Skeletal muscle tissue (tissue), 4 donors: Measurements from ENCODE around the gene LYRM4. TPM values are rescaled to one million over a fixed set of nuclear protein-coding genes. Genes with fewer than 3 reads are reported as not detected.
A peak's percentile ranks its signal among the peaks of the same experiment; 100 is the strongest.

Experiments
- H3K27ac ChIP-seq: one replicate; pipeline ENCODE4 v1.7.0; 2013; ENCODE audit warnings: mild to moderate bottlenecking, low read depth, low read length, inconsistent platforms
- H3K27me3 ChIP-seq, 3 donors: one replicate each; pipeline ENCODE4 v1.7.0; 2013; ENCODE audit warnings: low read length in 3 of 3; ENCODE audit not compliant: control insufficient read depth in 3 of 3, insufficient read depth in 3 of 3
- H3K36me3 ChIP-seq, 3 donors: one replicate each; pipeline ENCODE4 v1.7.0; 2013; ENCODE audit warnings: low read length in 3 of 3; ENCODE audit not compliant: control insufficient read depth in 3 of 3, insufficient read depth in 3 of 3
- H3K4me1 ChIP-seq, 3 donors: one replicate each; pipeline ENCODE4 v1.7.0; 2013; ENCODE audit warnings: low read length in 3 of 3, mild to moderate bottlenecking in 3 of 3; ENCODE audit not compliant: control insufficient read depth in 3 of 3, insufficient read depth in 3 of 3
- H3K4me3 ChIP-seq, 3 donors: one replicate each; pipeline ENCODE4 v1.7.0; 2013; ENCODE audit warnings: low read length in 3 of 3
- H3K9ac ChIP-seq, 3 donors: one replicate each; pipeline ENCODE4 v1.7.0; 2013; ENCODE audit warnings: low read length in 3 of 3, mild to moderate bottlenecking in 3 of 3, moderate library complexity in 2 of 3, low read depth in 1 of 3
- H3K9me3 ChIP-seq, 3 donors: one replicate each; pipeline ENCODE4 v1.7.0; 2013; ENCODE audit warnings: low read length in 3 of 3; ENCODE audit not compliant: control insufficient read depth in 3 of 3
- total RNA-seq: library from RNA; depleted of rRNA; stranded (reverse); fragments of >200 nt; gene quantifications from one replicate; pipeline ENCODE4 v1.2.3, GENCODE V29; 2014
- donor health status: Osteomylitis.

Gene LYRM4
- total RNA-seq, 1 donor from 2014 or later = 10.4 TPM

- Histone ChIP-seq H3K36me3 (no peaks in the 10 kb centered on the region), H3K27ac (no peak overlapping the region), H3K4me1 (no peaks in the 10 kb centered on the region), H3K9me3 (no peaks in the 10 kb centered on the region), H3K27me3 (no peaks in the 10 kb centered on the region), H3K4me3 (no peak overlapping the region), H3K9ac (no peak overlapping the region)
Measured at GRCh38 chr6:5270093-5270680, 9.4 kb upstream of the LYRM4 start.

DNA sequence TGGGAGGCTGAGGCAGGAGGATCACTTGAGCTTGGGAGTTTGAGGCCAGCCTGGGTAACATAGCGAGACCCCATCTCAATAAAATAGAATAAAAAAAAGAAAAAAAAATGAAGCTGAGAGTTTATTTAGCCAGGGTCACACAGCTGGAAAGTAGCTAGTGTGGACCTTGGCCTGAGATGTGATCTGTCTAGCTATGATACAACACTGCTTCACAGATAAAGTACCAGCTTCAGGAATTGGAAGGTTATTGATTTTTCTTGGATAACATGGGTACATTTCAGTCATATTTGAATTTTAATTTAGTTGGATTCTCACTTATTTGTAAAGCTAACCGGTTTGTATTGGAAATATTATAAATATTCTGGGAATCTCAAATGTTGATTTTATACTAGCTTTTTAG is 5.7 kb upstream of the LYRM4 start:
- Histone ChIP-seq H3K27ac (no peak overlapping the region), H3K4me3 (no peak overlapping the region), H3K9ac (no peak overlapping the region), H3K9me3 (no peaks in the 10 kb centered on the region), H3K27me3 (no peaks in the 10 kb centered on the region), H3K36me3 (no peaks in the 10 kb centered on the region), H3K4me1 (peaks cover 2 to 6% (median 6%) of the 10 kb centered on the region in 3 donors)

GRCh38 chr6:5261545-5262109 is 877 bp upstream of the LYRM4 start:
- H3K9ac ChIP-seq = peak overlapping the region; percentile 95 to 96 (median 95)
- H3K9me3 ChIP-seq = no peaks in the 10 kb centered on the region
- peak overlapping the region; percentile 87 to 98 (median 94) for H3K4me3 ChIP-seq
- H3K4me1 ChIP-seq = peaks cover 8 to 14% (median 14%) of the 10 kb centered on the region in 3 donors
- peak overlapping the region; percentile 98 for H3K27ac ChIP-seq
- peaks cover 0 to 4% (median 0%) of the 10 kb centered on the region in 3 donors for H3K36me3 ChIP-seq
- no peaks in the 10 kb centered on the region for H3K27me3 ChIP-seq

DNA sequence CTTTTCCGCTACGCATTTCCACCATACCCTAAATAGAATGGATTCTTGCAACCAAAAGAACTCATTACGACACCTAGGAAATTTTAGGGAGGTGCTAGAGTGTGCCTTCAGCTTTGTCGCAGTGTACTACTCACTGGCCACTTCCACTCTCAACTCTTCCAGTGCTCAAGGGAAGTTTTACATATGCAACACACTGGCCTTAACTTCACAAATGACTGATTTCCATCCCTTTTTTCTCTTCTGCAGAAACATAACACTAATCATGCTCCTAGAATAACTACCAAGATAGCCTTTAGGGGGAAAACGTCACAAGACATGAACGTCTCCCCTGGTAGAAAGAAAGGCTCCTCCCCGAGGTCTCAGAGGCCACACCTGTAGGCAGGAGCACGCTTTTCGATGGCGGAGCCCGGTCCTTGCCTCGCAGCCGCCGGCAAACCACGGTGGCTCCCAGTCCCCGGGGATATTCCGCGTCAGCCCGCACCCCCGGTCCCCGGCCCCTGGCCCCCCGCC is 584 bp downstream of the LYRM4 start:
- Histone ChIP-seq H3K9ac (peak overlapping the region; percentile 11 to 75 (median 25)), H3K36me3 (peaks cover 0 to 4% (median 0%) of the 10 kb centered on the region in 3 donors), H3K4me3 (peak overlapping the region; percentile 76 to 98 (median 87)), H3K9me3 (no peaks in the 10 kb centered on the region), H3K27me3 (no peaks in the 10 kb centered on the region), H3K4me1 (peaks cover 8 to 14% (median 14%) of the 10 kb centered on the region in 3 donors), H3K27ac (peak overlapping the region; percentile 98)

DNA sequence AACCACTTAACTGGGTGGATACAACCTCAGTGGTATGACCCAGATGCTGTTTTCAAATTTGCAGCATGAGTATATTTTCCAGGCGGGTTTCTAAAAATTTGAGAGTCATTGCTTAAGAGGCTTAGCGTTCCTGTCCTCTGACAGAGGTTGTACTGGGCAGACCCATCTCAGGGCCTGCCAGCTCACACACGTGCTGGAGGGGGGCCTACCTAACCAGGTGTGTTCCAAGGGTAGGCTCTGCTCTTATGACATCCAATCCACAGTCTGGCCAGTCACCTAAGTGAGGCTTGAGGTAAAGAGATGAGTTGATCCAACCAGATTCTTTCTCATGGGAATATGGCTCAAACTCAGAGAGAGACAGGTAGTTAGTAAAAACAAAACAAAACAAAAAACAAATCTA is 1.3 kb downstream of the LYRM4 start:
- H3K9ac ChIP-seq = no peak overlapping the region
- H3K4me1 ChIP-seq = peaks cover 8 to 14% (median 14%) of the 10 kb centered on the region in 3 donors
- no peak overlapping the region for H3K4me3 ChIP-seq
- H3K9me3 ChIP-seq = no peaks in the 10 kb centered on the region
- H3K27me3 ChIP-seq = no peaks in the 10 kb centered on the region
- peaks cover 0 to 6% (median 0%) of the 10 kb centered on the region in 3 donors for H3K36me3 ChIP-seq
- H3K27ac ChIP-seq = no peak overlapping the region

GRCh38 chr6:5257400-5257799 is 3.4 kb downstream of the LYRM4 start:
- Histone ChIP-seq H3K9me3 (no peaks in the 10 kb centered on the region), H3K27ac (no peak overlapping the region), H3K36me3 (peaks cover 0 to 6% (median 0%) of the 10 kb centered on the region in 3 donors), H3K27me3 (no peaks in the 10 kb centered on the region), H3K4me1 (peaks cover 8 to 13% (median 11%) of the 10 kb centered on the region in 3 donors), H3K9ac (no peak overlapping the region), H3K4me3 (no peak overlapping the region)

GRCh38 chr6:5256952-5257351 is 3.8 kb downstream of the LYRM4 start:
- H3K9me3 ChIP-seq = no peaks in the 10 kb centered on the region
- no peak overlapping the region for H3K9ac ChIP-seq

DNA sequence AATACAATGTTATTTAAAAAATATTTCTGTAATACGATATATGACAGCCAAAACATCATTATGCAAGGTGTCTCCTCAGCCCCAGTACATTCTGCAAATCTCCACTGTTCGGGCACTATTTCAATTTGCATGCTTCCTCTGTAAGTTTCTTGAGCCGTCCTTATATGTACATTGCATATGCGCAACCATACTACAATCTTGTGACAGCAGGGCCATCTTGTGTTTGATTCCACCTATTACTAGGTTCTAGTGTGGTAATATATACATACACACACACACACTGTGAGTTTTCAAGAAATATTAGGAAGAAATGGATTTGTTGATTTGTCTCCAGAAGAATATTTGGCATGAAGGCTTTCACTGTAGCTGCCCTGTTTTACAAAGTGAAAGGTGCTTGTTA is 9.8 kb downstream of the LYRM4 start:
- H3K4me1 ChIP-seq = no peaks in the 10 kb centered on the region
- peaks cover 0 to 2% (median 0%) of the 10 kb centered on the region in 3 donors for H3K36me3 ChIP-seq
- no peaks in the 10 kb centered on the region for H3K9me3 ChIP-seq
- H3K27ac ChIP-seq = no peak overlapping the region
- H3K27me3 ChIP-seq = no peaks in the 10 kb centered on the region
- H3K9ac ChIP-seq = no peak overlapping the region
- no peak overlapping the region for H3K4me3 ChIP-seq

More at GRCh38 chr6:5256952-5257351, 3.8 kb downstream of the LYRM4 start:
- no peak overlapping the region for H3K27ac ChIP-seq
- no peak overlapping the region for H3K4me3 ChIP-seq
- peaks cover 0 to 6% (median 0%) of the 10 kb centered on the region in 3 donors for H3K36me3 ChIP-seq
- no peaks in the 10 kb centered on the region for H3K27me3 ChIP-seq
- peaks cover 6 to 8% (median 8%) of the 10 kb centered on the region in 3 donors for H3K4me1 ChIP-seq

- Histone ChIP-seq H3K9me3 (no peaks in the 10 kb centered on the region), H3K9ac (no peak overlapping the region), H3K36me3 (peaks cover 0 to 2% (median 0%) of the 10 kb centered on the region in 3 donors), H3K27ac (no peak overlapping the region), H3K4me3 (no peak overlapping the region), H3K27me3 (no peaks in the 10 kb centered on the region), H3K4me1 (no peaks in the 10 kb centered on the region)
Measured at GRCh38 chr6:5250451-5250850, 10.3 kb downstream of the LYRM4 start.

DNA sequence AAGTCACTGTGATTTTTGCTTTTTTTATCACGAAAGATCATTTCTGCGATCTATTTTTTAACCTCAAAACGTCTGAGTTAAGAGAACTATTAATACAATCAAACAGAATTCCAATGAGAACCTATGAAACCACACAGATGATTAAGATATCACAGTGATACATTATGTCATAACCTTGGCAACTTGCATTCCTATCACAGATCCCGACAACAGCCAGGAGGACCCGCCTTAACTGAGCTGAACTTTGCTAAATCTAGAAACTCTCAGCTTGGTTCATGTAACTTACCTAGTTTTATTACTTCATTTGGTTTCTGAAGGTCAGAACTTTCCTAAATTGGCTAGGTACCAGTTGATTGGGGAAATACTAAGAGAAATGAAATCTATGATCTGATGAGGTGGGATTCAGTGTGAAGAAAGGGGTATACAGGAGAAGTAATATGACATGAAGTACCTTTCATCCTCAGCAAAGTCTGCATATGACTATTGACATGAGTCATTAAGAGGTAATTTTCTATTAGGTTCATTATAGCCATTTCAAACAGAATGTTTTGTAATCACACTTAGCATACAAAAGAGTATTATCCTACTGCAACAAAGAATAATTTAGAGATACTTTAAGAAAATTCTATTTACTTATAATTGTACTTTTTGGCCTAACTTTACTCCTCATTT is 11.2 kb downstream of the LYRM4 start:
- H3K4me1 ChIP-seq = no peaks in the 10 kb centered on the region
- no peak overlapping the region for H3K9ac ChIP-seq
- no peaks in the 10 kb centered on the region for H3K9me3 ChIP-seq
- no peaks in the 10 kb centered on the region for H3K36me3 ChIP-seq
- no peak overlapping the region for H3K27ac ChIP-seq
- no peaks in the 10 kb centered on the region for H3K27me3 ChIP-seq
- H3K4me3 ChIP-seq = no peak overlapping the region
